Measurements from ENCODE around the gene SERPINB1. TPM values are rescaled to one million over a fixed set of nuclear protein-coding genes. Genes with fewer than 3 reads are reported as not detected.
A peak's percentile ranks its signal among the peaks of the same experiment; 100 is the strongest.

The SERPINB1 gene
- total and polyA plus RNA-seq, 9 of the 15 experiments (the other 6 are each of a cell fraction or from before 2014, with no cell fraction given), result 33.9 to 108 (median 63.8) TPM

GRCh38 chr6:2790588-2791449 lies 50.8 kb downstream of the SERPINB1 start:
- Histone ChIP-seq H3K27me3 (ENCODE audit: control insufficient read depth in 2 of 2, insufficient read depth in 2 of 2, low read length in 2 of 2) (no peaks in the 10 kb centered on the region), H3K9me3 (replicated peaks; ENCODE audit: control insufficient read depth, insufficient read depth, low read depth, low read length) (0 out of 2 replicates have a peak, but pooled peaks cover 4% of the 10 kb centered on the region), H3K36me3 (ENCODE audit: control insufficient read depth, insufficient read depth, low read length) (peaks cover 14% of the 10 kb centered on the region), H2AFZ (ENCODE audit: low read depth, low read length) (0 out of 2 replicates have a peak overlapping the region, but pooled peaks have one; percentile 53), H3K4me2 (ENCODE audit: insufficient read depth, low read length) (no peak overlapping the region), H3K27ac (ENCODE audit: extremely low read depth, low read depth, low read length) (no peak overlapping the region), H3K9ac (ENCODE audit: insufficient read depth in 1 of 2, low read depth in 2 of 2, low read length in 2 of 2) (peak overlapping the region in 1 of 2 experiments; percentile 67; a peak in 1 of 4 replicates), H4K20me1 (replicated peaks; ENCODE audit: control insufficient read depth, insufficient read depth, low read length) (no peaks in the 10 kb centered on the region), H3K4me3 (no peak overlapping the region), H3K4me1 (replicated peaks in 1 of 2; ENCODE audit: control insufficient read depth in 2 of 2, insufficient read depth in 2 of 2, low read length in 2 of 2) (peaks cover 0 to 2% of the 10 kb centered on the region in 2 experiments; a peak in 2 of 5 replicates), H3K9me1 (ENCODE audit: control insufficient read depth, insufficient read depth, low read length) (no peaks in the 10 kb centered on the region), H3K79me2 (ENCODE audit: control insufficient read depth, insufficient read depth, low read length) (peaks cover 4% of the 10 kb centered on the region; the same call in 1 of the 3 replicates)
- intact Hi-C loops (cut with micrococcal nuclease), result loop anchor here (1.0 to 5.0 kb wide), 7 partner anchors 50 to 264 kb away; partner anchors contain the start of gene SERPINB1
- no TSS peak for BruUV-seq (replicated peaks)
- CTCF ChIA-PET (ENCODE audit: low intra/inter-chr PET ratio), result interaction anchor here (0.6 to 3.0 kb wide), 10 partner anchors 52 to 425 kb away, joined by 3 to 21 read pairs (median 8); no protein-coding TSS in a partner anchor
- POLR2A ChIA-PET, result interaction anchor here (0.6 to 1.6 kb wide), 17 partner anchors 9 to 262 kb away, joined by 3 to 10 read pairs (median 4); partner anchors contain the start of gene SERPINB1
- FAIRE-seq, result peak; percentile 96
- 34% methylated on average over 11 of the region's 11 CpGs for WGBS (ENCODE audit: insufficient coverage, low coverage, missing lambda C conversion rate)
- in situ Hi-C loops (cut with MboI), result no loop called here
- peak; percentile 74 to 88 (median 81) for DNase-seq (ENCODE audit: extremely low read depth in 1 of 4, low spot score in 3 of 4)
- ATAC-seq, result peak; percentile 97
- TF ChIP-seq PBX2 (CRISPR knock-in tag; IDR thresholded peaks at IDR 0.05; ENCODE audit: low read depth) (no peak), PBX2 (tag; conservative IDR thresholded peaks at IDR 0.05; ENCODE audit: low read depth) (peak; percentile 71), ZNF561 (CRISPR knock-in tag; conservative IDR thresholded peaks at IDR 0.05) (no peak), REST (IDR thresholded peaks at IDR 0.05; ENCODE audit: borderline replicate concordance) (peak; percentile 95), REST (CRISPR knock-in tag; IDR thresholded peaks at IDR 0.05; ENCODE audit: low read depth) (no peak), TAF7 (tag; IDR thresholded peaks at IDR 0.05) (no peak), ZNF23 (CRISPR knock-in tag; IDR thresholded peaks at IDR 0.05) (no peak), ATF7 (IDR thresholded peaks at IDR 0.05) (peak; percentile 38; the same call in 1 of the 2 replicates), RB1 (IDR thresholded peaks at IDR 0.05; ENCODE audit: low read depth) (peak; percentile 23; the same call in 1 of the 2 replicates), TFAM (CRISPR knock-in tag; conservative IDR thresholded peaks at IDR 0.05) (no peak)
